Endothelial cell of umbilical vein (primary cell): ENCODE results near the gene C22orf39. TPM values are rescaled to one million over a fixed set of nuclear protein-coding genes. Genes with fewer than 3 reads are reported as not detected.

ENCODE experiments used
- BruUV-seq: library from RNA; stranded (reverse); fragments of 400-500 nt; replicated peaks from 2 replicates; lab custom pipeline; 2021; lab: Mats Ljungman, UMichigan
- CTCF ChIA-PET: fragments of 300-600, 350-600 bp; sonication (Branson Sonifier 250); formaldehyde crosslinking; loops from one replicate; lab custom pipeline; 2021; ENCODE audit warnings: antibody characterized with exemption, inconsistent platforms; lab: Charles Lee
- POLR2A ChIA-PET: fragments of 300-600, 350-600 bp; sonication (Branson Sonifier 250); formaldehyde crosslinking; loops from one replicate; lab custom pipeline; 2021; ENCODE audit warnings: antibody characterized with exemption, inconsistent platforms; lab: Charles Lee
- DNase-seq: peaks from one replicate; pipeline ENCODE4 v3.0.0-alpha.2; 2011; ENCODE audit warnings: low read depth, low spot score
- FAIRE-seq: peaks from 2 replicates; lab custom pipeline; 2011; peaks lifted over from hg19 to GRCh38; lab: Jason Lieb, UNC
- H2AFZ ChIP-seq: 2 replicates; pipeline ENCODE4 v1.6.0; 2012; ENCODE audit warnings: low read depth, low read length, control low read depth, inconsistent platforms
- H3K27ac ChIP-seq: 2 replicates; pipeline ENCODE4 v1.5.1; 2011; ENCODE audit warnings: low read depth, mild to moderate bottlenecking, control low read depth, low read length, moderate library complexity; ENCODE audit not compliant: insufficient read depth
- H3K27me3 ChIP-seq, 2 experiments: 2 replicates each; pipeline versions ENCODE4 v1.6.0 to v1.6.1; 2011; ENCODE audit warnings: low read length in 2 of 2, mixed read lengths in 1 of 2; ENCODE audit not compliant: control insufficient read depth in 2 of 2, insufficient read depth in 2 of 2
- H3K36me3 ChIP-seq, 2 experiments: 2 replicates in 1 of 2; 3 replicates in 1 of 2; pipeline ENCODE4 v1.5.1; 2011; ENCODE audit warnings: low read length in 2 of 2, mild to moderate bottlenecking in 1 of 2, moderate library complexity in 1 of 2; ENCODE audit not compliant: control insufficient read depth in 2 of 2, insufficient read depth in 2 of 2; ENCODE audit errors: extremely low read depth in 1 of 2
- H3K4me1 ChIP-seq: 3 replicates; pipeline ENCODE4 v1.5.1; 2011; ENCODE audit warnings: mild to moderate bottlenecking, low read length; ENCODE audit not compliant: control insufficient read depth, insufficient read depth; ENCODE audit errors: extremely low read depth
- H3K4me2 ChIP-seq: 2 replicates; pipeline ENCODE4 v1.6.1; 2011; ENCODE audit warnings: low read length, control low read depth, mixed read lengths; ENCODE audit not compliant: insufficient read depth
- H3K4me3 ChIP-seq, 3 experiments: fragments of 200-600 bp in 1 of 3; sonication (generic), shearing (Covaris generic) in 1 of 3; replicated peaks in 1 of 3; 2 replicates each; pipeline ENCODE4 v1.5.1; 2011 to 2016; ENCODE audit warnings: control low read depth in 3 of 3, low read length in 3 of 3, mild to moderate bottlenecking in 2 of 3, inconsistent platforms in 1 of 3, low read depth in 1 of 3, moderate library complexity in 1 of 3; ENCODE audit not compliant: insufficient read depth in 1 of 3
- H3K79me2 ChIP-seq: 2 replicates; pipeline ENCODE4 v1.6.0; 2012; ENCODE audit warnings: low read length, inconsistent platforms; ENCODE audit not compliant: control insufficient read depth, insufficient read depth
- H3K9ac ChIP-seq: replicated peaks from 2 replicates; pipeline ENCODE3; 2011; ENCODE audit warnings: low read length, control low read depth; ENCODE audit not compliant: insufficient read depth; ENCODE audit errors: extremely low read depth
- H3K9me1 ChIP-seq: replicated peaks from 3 replicates; pipeline ENCODE4 v1.6.0; 2011; ENCODE audit warnings: mild to moderate bottlenecking, low read length; ENCODE audit not compliant: control insufficient read depth, insufficient read depth; ENCODE audit errors: extremely low read depth
- H3K9me3 ChIP-seq: replicated peaks from 2 replicates; pipeline ENCODE4 v1.5.1; 2012; ENCODE audit warnings: low read length, inconsistent platforms; ENCODE audit not compliant: control insufficient read depth, insufficient read depth
- H4K20me1 ChIP-seq: replicated peaks from 2 replicates; pipeline ENCODE3; 2011; ENCODE audit warnings: mild to moderate bottlenecking, low read length; ENCODE audit not compliant: control insufficient read depth, insufficient read depth; ENCODE audit errors: extremely low read depth
- CTCF ChIP-seq, 2 donors: IDR thresholded peaks; 1 replicate in 1 of 2; 2 replicates in 1 of 2; pipeline ENCODE4 v1.5.1; 2011; ENCODE audit warnings: low read length in 2 of 2, mild to moderate bottlenecking in 2 of 2, moderate library complexity in 2 of 2, control low read depth in 1 of 2, inconsistent platforms in 1 of 2, low read depth in 1 of 2; ENCODE audit not compliant: insufficient read depth in 1 of 2; ENCODE audit errors: extremely low read depth in 1 of 2
- EZH2 ChIP-seq: IDR thresholded peaks from 2 replicates; pipeline ENCODE4 v1.6.1; 2012; ENCODE audit warnings: borderline replicate concordance, low read depth, mild to moderate bottlenecking, moderate library complexity, low read length, inconsistent platforms; ENCODE audit not compliant: severe bottlenecking
- FOS ChIP-seq: IDR thresholded peaks from 2 replicates; pipeline ENCODE4 v1.6.1; 2011; ENCODE audit warnings: mild to moderate bottlenecking, low read length, moderate library complexity, borderline replicate concordance; ENCODE audit not compliant: insufficient read depth
- GATA2 ChIP-seq: IDR thresholded peaks from 2 replicates; pipeline ENCODE4 v1.7.0; 2011; ENCODE audit warnings: low read depth, mild to moderate bottlenecking, moderate library complexity, mixed read lengths, low read length; ENCODE audit not compliant: insufficient read length, insufficient read depth
- JUN ChIP-seq: IDR thresholded peaks from 2 replicates; pipeline ENCODE4 v1.6.1; 2011; ENCODE audit warnings: borderline replicate concordance, low read depth; ENCODE audit not compliant: insufficient read length, insufficient read depth
- MAX ChIP-seq: IDR thresholded peaks from 2 replicates; pipeline ENCODE4 v1.6.1; 2011; ENCODE audit not compliant: insufficient read depth, insufficient read length
- MYC ChIP-seq: IDR thresholded peaks from one replicate; pipeline ENCODE4 v1.6.1; 2011; ENCODE audit warnings: mild to moderate bottlenecking, low read depth, low read length
- POLR2A ChIP-seq: IDR thresholded peaks from 2 replicates; pipeline ENCODE4 v1.6.1; 2012; ENCODE audit warnings: low read depth, mild to moderate bottlenecking, control low read depth, low read length
- POLR2AphosphoS5 ChIP-seq: IDR thresholded peaks from 2 replicates; pipeline ENCODE4 v1.6.1; 2012; ENCODE audit warnings: low read depth, mild to moderate bottlenecking, control low read depth, low read length, moderate library complexity; ENCODE audit not compliant: insufficient read depth
- dilution Hi-C: fragments of 300-500 bp; cut with MboI; formaldehyde crosslinking; loops from one replicate; pipeline ENCODE4 v1.15.0; 2019; ENCODE audit warnings: low sequenced_read_pairs; ENCODE audit not compliant: extremely low pct_ligation_motif_present
- intact Hi-C: fragments of 100-400 bp; cut with micrococcal nuclease; formaldehyde crosslinking; loops from one replicate; pipeline ENCODE4 v1.10.0; 2022
- polyA plus RNA-seq, 4 experiments: library from polyadenylated mRNA; depleted of rRNA in 3 of 4; stranded (reverse) in 3 of 4; unstranded in 1 of 4; fragments of >200 nt; gene quantifications; 2 replicates each; pipeline versions ENCODE4 v1.2.1 to v1.2.3, GENCODE V29; 2011 to 2012; ENCODE audit warnings: missing spikeins in 1 of 4
- total RNA-seq: library from RNA; stranded (reverse); gene quantifications from 2 replicates; pipeline ENCODE4 v1.2.3, GENCODE V29; 2021

Gene C22orf39
- total and polyA plus RNA-seq, 2 donors (not counting 3 experiments of a cell fraction or from before 2014, with no cell fraction given), result 26.1 to 28.0 TPM

- no peaks in the 10 kb centered on the region for H4K20me1 ChIP-seq
- no peaks in the 10 kb centered on the region for H3K9me1 ChIP-seq
- no peak for DNase-seq
- H3K9ac ChIP-seq, result no peak overlapping the region
- H3K9me3 ChIP-seq, result no peaks in the 10 kb centered on the region
- no peak overlapping the region for H3K27ac ChIP-seq
- H3K4me1 ChIP-seq, result no peaks in the 10 kb centered on the region
- no peak for TF ChIP-seq POLR2A
- no peak for TF ChIP-seq JUN
- TF ChIP-seq POLR2AphosphoS5, result no peak
- no peak for TF ChIP-seq MAX
- no peak for TF ChIP-seq MYC
- TF ChIP-seq FOS, result no peak
- peaks cover 13 to 24% of the 10 kb centered on the region in 2 experiments for H3K36me3 ChIP-seq
- intact Hi-C loops, result no loop called here
- H2AFZ ChIP-seq, result no peak overlapping the region
- CTCF ChIA-PET, result interaction anchor here (1.0 kb wide), 1 partner anchor 218 kb away, joined by 3 read pairs; no protein-coding TSS in a partner anchor
- no peak overlapping the region for H3K4me3 ChIP-seq
- H3K4me2 ChIP-seq, result no peak overlapping the region
- no TSS peak for BruUV-seq
- no peak for FAIRE-seq
- dilution Hi-C loops, result no loop called here
- no peaks in the 10 kb centered on the region for H3K79me2 ChIP-seq
- POLR2A ChIA-PET, result no interaction called here
- H3K27me3 ChIP-seq, result no peaks in the 10 kb centered on the region
Observed at GRCh38 chr22:19397734-19398104, 49.8 kb downstream of the C22orf39 start.

- H3K4me2 ChIP-seq, result no peak overlapping the region
- H3K9me3 ChIP-seq, result no peaks in the 10 kb centered on the region
- no TSS peak for BruUV-seq
- peaks cover 14 to 27% of the 10 kb centered on the region in 2 experiments for H3K36me3 ChIP-seq
- no peaks in the 10 kb centered on the region for H3K79me2 ChIP-seq
- dilution Hi-C loops, result no loop called here
- H2AFZ ChIP-seq, result no peak overlapping the region
- FAIRE-seq (no peak), DNase-seq (no peak)
- H3K27me3 ChIP-seq, result no peaks in the 10 kb centered on the region
- ChIA-PET POLR2A (no interaction called here), CTCF (interaction anchor here (1.0 kb wide), 1 partner anchor 217 kb away, joined by 3 read pairs; no protein-coding TSS in a partner anchor)
- no peak overlapping the region for H3K27ac ChIP-seq
- intact Hi-C loops, result no loop called here
- H4K20me1 ChIP-seq, result no peaks in the 10 kb centered on the region
- H3K9me1 ChIP-seq, result no peaks in the 10 kb centered on the region
- H3K4me3 ChIP-seq, result no peak overlapping the region
- TF ChIP-seq POLR2AphosphoS5, result no peak
- no peak for TF ChIP-seq POLR2A
- no peak for TF ChIP-seq CTCF (IDR thresholded peaks at IDR 0.05; ENCODE audit: extremely low read depth in 1 of 2, insufficient read depth in 1 of 2, low read depth in 1 of 2, low read length in 2 of 2)
- TF ChIP-seq GATA2, result no peak
- TF ChIP-seq MAX, result no peak
- TF ChIP-seq EZH2, result no peak
- TF ChIP-seq JUN, result no peak
- no peak for TF ChIP-seq FOS
- no peak for TF ChIP-seq MYC
- no peak overlapping the region for H3K9ac ChIP-seq
- H3K4me1 ChIP-seq, result no peaks in the 10 kb centered on the region
Observed at GRCh38 chr22:19396934-19397733, 50.4 kb downstream of the C22orf39 start.
